SHP77 treated with DMSO at 0.1 percent for 48 hours (cell line): ENCODE results near the gene NBPF20.
"Not testable (repeated sequence)": the region's sequence is repeated elsewhere in the genome, so short reads cannot be mapped to it uniquely, and the experiment has no call there.

Experiments
- DNase-seq: peaks from one replicate; lab custom pipeline; 2025; lab: John Stamatoyannopoulos, UW

NBPF20 gene, protein sequence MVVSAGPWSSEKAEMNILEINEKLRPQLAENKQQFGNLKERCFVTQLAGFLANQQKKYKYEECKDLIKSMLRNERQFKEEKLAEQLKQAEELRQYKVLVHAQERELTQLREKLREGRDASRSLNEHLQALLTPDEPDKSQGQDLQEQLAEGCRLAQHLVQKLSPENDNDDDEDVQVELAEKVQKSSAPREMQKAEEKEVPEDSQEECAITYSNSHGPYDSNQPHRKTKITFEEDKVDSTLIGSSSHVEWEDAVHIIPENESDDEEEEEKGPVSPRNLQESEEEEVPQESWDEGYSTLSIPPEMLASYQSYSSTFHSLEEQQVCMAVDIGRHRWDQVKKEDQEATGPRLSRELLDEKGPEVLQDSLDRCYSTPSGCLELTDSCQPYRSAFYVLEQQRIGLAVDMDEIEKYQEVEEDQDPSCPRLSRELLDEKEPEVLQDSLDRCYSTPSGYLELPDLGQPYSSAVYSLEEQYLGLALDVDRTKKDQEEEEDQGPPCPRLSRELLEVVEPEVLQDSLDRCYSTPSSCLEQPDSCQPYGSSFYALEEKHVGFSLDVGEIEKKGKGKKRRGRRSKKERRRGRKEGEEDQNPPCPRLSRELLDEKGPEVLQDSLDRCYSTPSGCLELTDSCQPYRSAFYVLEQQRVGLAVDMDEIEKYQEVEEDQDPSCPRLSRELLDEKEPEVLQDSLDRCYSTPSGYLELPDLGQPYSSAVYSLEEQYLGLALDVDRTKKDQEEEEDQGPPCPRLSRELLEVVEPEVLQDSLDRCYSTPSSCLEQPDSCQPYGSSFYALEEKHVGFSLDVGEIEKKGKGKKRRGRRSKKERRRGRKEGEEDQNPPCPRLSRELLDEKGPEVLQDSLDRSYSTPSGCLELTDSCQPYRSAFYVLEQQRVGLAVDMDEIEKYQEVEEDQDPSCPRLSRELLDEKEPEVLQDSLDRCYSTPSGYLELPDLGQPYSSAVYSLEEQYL (N-terminal part only)

GRCh38 chr1:145425436-145426029 is at the start of gene NBPF20:
NBPF20 (minus strand) TSS chr1:145425603; CDS start chr1:145405272, 20,331 bp downstream.
- DNase-seq: peak; percentile 89

DNA sequence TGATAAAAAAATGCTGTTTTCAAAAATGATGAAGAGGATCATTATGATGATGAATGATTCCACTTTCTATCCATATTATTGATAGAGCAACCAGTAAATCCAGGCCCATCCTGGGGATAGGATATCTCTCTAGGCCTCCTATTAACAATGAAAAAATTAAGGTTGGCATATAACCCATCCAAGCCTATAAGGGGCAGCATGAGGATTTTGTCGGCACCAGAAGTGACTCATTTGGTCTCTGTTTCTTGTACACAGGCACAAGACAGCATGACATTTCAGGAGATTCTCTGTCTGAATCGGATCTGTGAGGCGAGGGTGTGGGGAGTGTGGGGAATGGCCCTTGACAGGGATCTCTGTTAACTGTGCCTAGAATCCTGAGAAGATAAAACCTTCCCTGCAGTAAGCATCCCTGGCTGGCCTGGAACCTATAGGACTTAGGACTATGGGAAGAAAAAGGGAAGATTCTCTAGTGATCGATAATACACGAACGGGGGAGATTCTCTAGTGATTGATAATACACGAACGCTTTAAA is 49.5 kb upstream of the NBPF20 start:
- DNase-seq: not testable (repeated sequence)

DNA sequence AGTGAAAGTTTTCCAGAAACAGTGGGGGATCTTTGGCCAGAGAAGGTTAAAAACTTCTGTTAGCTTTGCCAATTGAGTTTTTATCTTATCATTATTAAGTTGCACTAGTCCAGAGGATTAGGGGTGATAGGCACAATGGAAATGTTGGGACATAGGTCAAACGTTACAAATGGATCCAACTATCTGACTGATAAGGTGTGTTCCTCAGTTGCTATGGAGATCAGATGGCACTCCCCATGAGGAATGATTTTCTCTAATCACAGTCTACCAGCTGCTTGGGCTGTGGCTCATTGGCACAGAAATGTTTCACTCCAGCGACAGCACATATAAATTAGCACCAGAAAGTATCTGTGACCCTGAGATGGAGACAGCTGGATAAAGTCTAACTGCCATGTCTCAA is 47.3 kb upstream of the NBPF20 start:
- not testable (repeated sequence) for DNase-seq

DNA sequence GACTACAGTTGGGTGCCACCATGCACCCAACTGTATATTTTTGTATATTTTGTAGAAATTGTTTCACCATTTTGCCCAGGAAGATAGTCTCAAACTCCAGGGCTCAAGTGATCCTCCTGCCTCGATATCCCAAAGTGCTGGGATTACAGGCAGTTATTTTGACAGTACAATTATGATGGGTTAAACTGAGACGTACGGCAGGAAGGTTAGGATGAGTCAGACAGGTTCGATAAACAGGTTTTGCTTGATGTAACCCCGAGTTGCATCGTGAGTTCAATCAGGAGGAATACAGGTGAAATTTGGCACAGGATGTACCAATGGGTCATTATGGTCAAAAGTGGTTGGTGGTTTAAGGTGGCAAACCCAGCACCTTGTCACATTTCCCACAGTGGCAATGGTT is 46.0 kb upstream of the NBPF20 start:
- DNase-seq: not testable (repeated sequence)

DNA sequence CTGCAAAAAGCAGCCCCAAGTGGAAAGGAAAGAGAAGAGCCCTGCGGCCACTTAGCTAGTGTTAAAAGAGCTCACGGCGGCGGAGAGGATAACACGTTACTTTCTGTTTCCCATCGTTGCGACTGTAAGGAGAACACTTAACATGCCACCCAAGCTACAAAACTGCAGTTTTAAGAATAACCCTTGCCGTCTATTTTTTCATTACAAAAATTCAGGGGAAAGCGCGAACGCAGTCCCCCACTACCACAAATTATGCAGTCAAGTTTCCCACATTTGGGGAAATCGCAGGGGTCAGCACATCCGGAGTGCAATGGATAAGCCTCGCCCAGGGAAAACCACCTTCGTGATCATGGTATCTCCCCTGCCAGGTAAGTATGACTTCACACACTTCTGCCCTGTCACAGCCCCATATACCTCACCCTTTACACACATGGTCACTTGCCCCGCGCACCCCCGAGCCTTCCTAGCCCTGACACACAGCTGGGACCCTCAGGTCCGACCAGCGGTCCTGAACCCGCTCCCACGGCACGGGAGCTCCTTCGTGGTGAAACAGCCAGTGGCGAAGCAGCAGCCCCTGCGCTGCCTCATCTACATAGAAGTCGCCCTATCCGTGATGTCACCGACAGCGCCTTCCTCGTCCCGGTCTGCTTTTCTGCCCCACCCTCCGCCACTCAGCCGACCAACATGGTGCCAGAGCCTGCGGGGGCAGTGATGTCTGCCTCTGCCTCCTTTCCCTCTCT is 40.2 kb upstream of the NBPF20 start:
- DNase-seq: peak; percentile 99

DNA sequence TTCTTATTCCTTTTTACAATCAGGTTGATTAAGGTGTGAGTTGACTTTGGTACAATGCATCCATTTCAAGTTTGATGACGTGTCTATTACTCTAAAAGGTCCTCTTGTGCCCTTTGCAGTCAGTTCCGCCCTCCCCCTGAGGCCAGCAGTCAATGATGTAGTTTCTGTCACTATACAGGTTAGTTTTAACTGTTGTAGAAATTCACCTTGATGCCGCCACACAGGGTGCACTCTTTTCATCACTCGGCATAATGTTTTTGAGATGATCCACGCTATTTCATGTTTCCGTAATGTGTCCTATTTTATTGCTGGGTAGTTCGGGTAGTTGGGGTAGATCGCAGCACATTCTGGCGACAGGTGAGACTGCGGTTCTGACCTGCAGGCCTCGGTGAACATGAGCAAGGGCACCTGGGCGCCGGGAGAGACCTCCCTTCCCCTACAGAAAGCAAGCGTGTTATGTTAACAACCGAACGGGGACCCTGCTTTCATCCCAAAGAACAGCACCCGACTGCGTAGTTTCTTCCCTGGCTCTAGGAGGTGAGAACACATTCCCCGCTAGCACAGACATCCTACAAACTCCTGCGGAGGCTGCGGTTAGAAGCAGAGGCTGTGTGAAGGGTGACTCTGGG is 39.4 kb upstream of the NBPF20 start:
- not testable (repeated sequence) for DNase-seq

- not testable (repeated sequence) for DNase-seq
These were observed 38.6 kb upstream of the NBPF20 start for GRCh38 chr1:145464017-145464416.

DNA sequence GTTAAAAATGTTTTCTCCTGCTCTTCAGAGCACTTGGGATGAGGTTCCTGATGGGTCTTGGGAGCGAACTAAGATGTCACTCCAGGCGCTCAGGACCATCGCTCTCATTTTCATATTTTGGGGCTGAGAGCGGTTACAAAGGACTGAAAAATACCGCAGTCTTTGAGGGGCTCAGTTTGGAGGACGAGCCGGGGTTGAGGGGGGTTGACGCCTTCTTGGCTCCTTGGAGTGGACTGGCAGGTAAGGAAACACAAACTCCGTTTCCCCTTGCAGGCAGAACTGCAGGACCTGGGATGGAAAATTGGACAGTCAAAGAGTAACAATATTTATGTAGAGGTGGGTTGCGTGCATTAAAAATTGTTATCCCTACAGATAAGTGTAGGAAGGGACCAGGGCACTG is 35.3 kb upstream of the NBPF20 start:
- DNase-seq: not testable (repeated sequence)

GRCh38 chr1:145460048-145460447 is 34.6 kb upstream of the NBPF20 start:
- DNase-seq: not testable (repeated sequence)

DNA sequence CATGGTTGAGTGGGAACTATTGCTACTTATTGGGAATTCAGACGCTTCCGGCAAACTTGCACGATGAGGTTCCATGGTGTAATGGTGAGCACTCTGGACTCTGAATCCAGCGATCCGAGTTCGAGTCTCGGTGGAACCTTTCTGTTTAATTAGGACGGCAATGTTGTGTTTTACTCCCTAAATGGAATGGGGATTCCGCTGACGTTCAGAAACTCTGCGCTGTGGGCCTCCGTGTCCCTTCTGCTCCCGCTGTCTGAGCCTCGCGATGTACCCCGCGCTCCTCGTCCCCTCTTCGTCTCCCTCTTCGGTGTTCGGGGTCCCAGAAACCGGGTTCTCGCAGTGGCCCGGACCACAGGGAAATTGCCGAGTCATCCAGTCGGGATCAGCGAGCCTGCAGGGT is 34.2 kb upstream of the NBPF20 start:
- not testable (repeated sequence) for DNase-seq

GRCh38 chr1:145459063-145459462 is 33.7 kb upstream of the NBPF20 start:
- not testable (repeated sequence) for DNase-seq

GRCh38 chr1:145454824-145455177 is 29.4 kb upstream of the NBPF20 start:
- not testable (repeated sequence) for DNase-seq

DNA sequence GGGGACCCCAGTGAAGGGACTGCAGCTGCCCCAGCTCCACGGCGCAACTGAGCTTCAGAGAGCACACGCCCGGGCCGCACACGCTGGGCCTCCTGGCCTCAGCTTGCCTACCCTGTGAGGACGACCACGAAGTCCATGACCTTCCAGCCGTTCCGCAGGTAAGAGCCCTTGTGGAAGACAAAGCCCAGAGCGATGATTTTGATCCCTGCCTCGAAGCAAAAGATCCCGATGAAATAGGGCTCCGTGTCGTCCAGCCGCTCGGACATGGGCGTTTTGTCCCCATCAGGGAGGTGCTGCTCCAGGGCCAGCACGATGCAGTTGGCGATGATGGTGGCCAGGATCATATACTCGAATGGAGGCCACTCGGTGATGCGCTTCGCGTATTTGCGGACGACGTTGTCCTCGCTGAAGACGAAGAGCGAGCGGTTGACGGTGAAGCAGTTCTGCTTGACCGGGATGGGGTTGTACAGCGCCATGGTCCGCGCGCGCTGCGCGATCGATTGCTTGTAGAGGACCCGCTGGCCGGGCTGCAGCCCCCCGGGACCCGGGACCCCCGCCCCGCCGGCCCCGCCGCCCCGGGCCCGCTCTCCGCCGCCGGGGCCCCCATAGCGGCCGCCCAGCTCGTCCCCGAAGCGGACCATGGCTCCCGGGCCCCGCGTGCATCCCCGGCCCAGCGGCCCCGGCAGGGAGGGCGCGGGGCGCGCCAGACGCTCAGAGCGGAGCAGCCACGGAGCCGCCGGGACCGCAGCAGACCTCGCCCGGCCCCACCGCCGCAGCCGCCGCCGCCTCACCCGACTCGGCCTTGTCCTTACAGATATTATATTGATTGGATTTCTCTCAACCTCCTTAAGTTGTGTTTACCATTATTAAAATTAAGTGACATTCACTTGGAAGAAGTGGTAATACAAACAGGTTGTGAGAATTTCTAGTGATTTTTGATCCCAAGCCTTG is 28.7 kb upstream of the NBPF20 start:
- not testable (repeated sequence) for DNase-seq

- not testable (repeated sequence) for DNase-seq
These were observed 27.1 kb upstream of the NBPF20 start for GRCh38 chr1:145452506-145452905.

DNA sequence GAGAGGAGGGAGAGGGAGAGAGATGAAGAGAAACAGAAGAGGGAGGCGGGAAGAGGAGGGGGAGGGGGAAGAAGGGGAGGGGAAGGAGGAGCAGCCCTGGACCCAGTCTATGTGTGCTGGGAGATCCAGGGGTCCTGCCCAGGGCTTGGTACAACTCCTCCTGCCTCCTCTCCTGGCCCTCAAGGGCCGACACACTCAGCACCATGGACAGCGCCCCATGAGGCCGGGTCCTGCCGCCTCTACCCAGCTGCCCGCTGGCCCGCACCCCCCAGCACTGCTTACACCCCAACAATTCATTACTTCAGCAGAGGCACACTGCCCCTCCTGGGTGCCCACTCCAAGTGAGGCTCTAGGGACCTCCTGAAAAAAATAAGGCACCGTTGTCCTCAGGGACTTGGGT is 26.5 kb upstream of the NBPF20 start:
- DNase-seq: not testable (repeated sequence)

- DNase-seq: not testable (repeated sequence)
These were observed 19.8 kb upstream of the NBPF20 start for GRCh38 chr1:145445219-145445618.

GRCh38 chr1:145442340-145442739 is 16.9 kb upstream of the NBPF20 start:
- not testable (repeated sequence) for DNase-seq

DNA sequence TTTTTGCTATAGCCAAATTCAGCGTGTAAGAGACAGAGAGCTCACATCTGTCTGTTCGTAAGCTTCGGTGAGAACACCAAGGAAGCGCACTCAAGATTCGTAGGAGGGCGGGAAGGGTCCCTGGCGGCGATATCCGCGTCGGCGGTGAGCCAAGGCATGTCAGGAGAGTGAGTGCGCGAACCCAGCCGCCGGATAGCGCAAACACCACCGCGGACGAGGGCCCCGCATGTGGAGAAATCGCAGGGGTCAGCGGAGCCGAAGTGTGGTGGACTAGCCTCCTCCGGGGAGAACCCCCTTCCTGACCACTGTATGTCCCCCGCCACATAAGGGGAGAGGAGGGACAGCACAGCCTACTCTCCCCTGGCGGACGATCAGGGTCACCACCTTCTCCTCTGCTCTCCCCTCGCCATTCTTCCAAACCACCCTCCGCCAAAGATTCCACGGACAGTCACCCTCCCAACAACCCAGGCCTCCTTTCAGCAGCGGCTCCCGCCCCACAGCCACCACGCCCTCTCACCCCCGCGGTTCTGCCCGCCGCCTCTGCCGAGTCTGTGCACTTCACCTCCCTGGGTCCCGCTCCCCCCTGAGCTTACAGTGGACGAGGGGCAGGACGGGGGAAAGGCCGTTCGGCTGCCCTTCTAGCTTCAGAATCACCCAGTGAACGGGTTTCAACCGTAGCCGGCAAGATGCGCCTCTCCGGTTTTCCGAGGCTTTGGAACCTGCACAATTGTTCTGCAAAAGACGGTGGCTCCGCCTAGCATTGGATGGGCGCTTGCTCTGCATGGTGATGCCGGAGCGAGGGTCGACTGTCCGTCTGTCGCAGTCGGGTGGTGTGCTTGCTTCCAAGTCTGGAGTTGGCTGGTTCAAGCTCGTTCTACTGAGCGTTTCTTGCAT is 6.2 kb upstream of the NBPF20 start:
- DNase-seq: not testable (repeated sequence)

DNA sequence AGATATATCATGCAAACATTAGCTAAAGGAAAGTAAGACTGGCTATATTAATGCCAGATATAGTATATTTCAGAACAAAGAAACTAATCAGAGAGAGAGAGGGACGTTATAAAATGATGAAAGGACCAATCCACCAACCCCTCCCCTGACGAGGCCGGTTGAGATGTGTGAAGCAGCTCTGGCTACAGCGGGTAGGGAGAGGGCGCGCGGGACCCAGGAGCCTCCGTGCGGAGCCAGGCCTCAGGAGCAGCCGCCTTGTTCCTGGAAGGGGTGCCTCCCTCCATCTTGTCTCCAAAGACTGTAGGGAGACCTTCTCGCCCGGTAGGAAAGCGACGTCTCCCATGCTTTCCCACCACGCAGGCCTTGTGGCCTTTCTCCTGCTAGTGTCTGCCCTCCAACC is 5.4 kb upstream of the NBPF20 start:
- DNase-seq: not testable (repeated sequence)
